K562 (cell line): ENCODE data around the gene ERFL. TPM values are rescaled to one million over a fixed set of nuclear protein-coding genes. Genes with fewer than 3 reads are reported as not detected.
A peak's percentile ranks its signal among the peaks of the same experiment; 100 is the strongest.

Experiments
- BHLHE40 ChIP-seq: IDR thresholded peaks from 2 replicates; pipeline ENCODE4 v1.6.1; 2011; ENCODE audit warnings: low read length, improper control_type of control experiment
- DDX20 ChIP-seq: fragments of 450-650 bp; IDR thresholded peaks from 2 replicates; pipeline ENCODE4 v1.6.1; 2016; ENCODE audit warnings: missing genetic modification characterization, low read depth, mild to moderate bottlenecking, missing compliant biosample characterization, moderate library complexity
- EP300 ChIP-seq: IDR thresholded peaks from 2 replicates; pipeline ENCODE4 v1.6.1; 2012; ENCODE audit warnings: low read length, improper control_type of control experiment
- EWSR1 ChIP-seq: fragments of 450-650 bp; IDR thresholded peaks from 2 replicates; pipeline ENCODE4 v1.6.1; 2018; ENCODE audit warnings: borderline replicate concordance, mild to moderate bottlenecking, low read depth, moderate library complexity; ENCODE audit not compliant: partially characterized antibody
- GABPB2 ChIP-seq: fragments of 250-450 bp; sonication (Bioruptor Pico); conservative IDR thresholded peaks from 2 replicates; pipeline ENCODE4 v1.5.1; 2021; ENCODE audit warnings: mild to moderate bottlenecking
- HDAC2 ChIP-seq: fragments of 450-650 bp; IDR thresholded peaks from 2 replicates; pipeline ENCODE4 v1.6.1; 2016; ENCODE audit warnings: mild to moderate bottlenecking
- KAT8 ChIP-seq: fragments of 450-650 bp; IDR thresholded peaks from 2 replicates; pipeline ENCODE4 v1.6.1; 2016; ENCODE audit warnings: low read depth, mild to moderate bottlenecking
- KDM4B ChIP-seq, 2 experiments: fragments of 450-650 bp in 1 of 2; sonication (generic) in 1 of 2; IDR thresholded peaks; 2 replicates each; pipeline ENCODE4 v1.6.1; 2016 to 2017; ENCODE audit warnings: borderline replicate concordance in 2 of 2, antibody characterized with exemption in 1 of 2, low read depth in 1 of 2, mild to moderate bottlenecking in 1 of 2
- L3MBTL2 ChIP-seq: fragments of 450-650 bp; IDR thresholded peaks from 2 replicates; pipeline ENCODE4 v1.6.1; 2016; ENCODE audit warnings: mild to moderate bottlenecking, moderate library complexity
- MEF2A ChIP-seq: IDR thresholded peaks from 2 replicates; pipeline ENCODE4 v1.6.1; 2011; ENCODE audit warnings: low read depth, mild to moderate bottlenecking, low read length, moderate library complexity; ENCODE audit not compliant: control insufficient read depth
- MTA1 ChIP-seq: fragments of 450-650 bp; IDR thresholded peaks from 2 replicates; pipeline ENCODE4 v1.6.1; 2017; ENCODE audit warnings: borderline replicate concordance
- MTA3 ChIP-seq: fragments of 450-650 bp; formaldehyde crosslinking; IDR thresholded peaks from 2 replicates; pipeline ENCODE4 v1.6.1; 2017; ENCODE audit warnings: mild to moderate bottlenecking, borderline replicate concordance
- MTF1 ChIP-seq: fragments of 250-450 bp; sonication (Bioruptor Pico); IDR thresholded peaks from 2 replicates; pipeline ENCODE4 v1.9.0; 2021; ENCODE audit warnings: moderate library complexity, mild to moderate bottlenecking, inconsistent platforms, borderline replicate concordance
- NCOR1 ChIP-seq: fragments of 450-650 bp; IDR thresholded peaks from 2 replicates; pipeline ENCODE4 v1.6.1; 2016; ENCODE audit warnings: mild to moderate bottlenecking, moderate library complexity
- PCBP2 ChIP-seq: fragments of 200-400 bp; formaldehyde crosslinking; IDR thresholded peaks from 2 replicates; pipeline ENCODE4 v1.6.1; 2018; ENCODE audit warnings: low read length, low read depth, mild to moderate bottlenecking, moderate library complexity; ENCODE audit not compliant: poor library complexity, severe bottlenecking
- POLR2G ChIP-seq: fragments of 200-400 bp; formaldehyde crosslinking; IDR thresholded peaks from 2 replicates; pipeline ENCODE4 v1.6.1; 2017; ENCODE audit warnings: low read depth, mild to moderate bottlenecking, antibody characterized with exemption, low read length, moderate library complexity
- PURB ChIP-seq: sonication (generic); formaldehyde crosslinking; IDR thresholded peaks from 2 replicates; pipeline ENCODE4 v1.9.0; 2021; ENCODE audit warnings: low read depth, mild to moderate bottlenecking, missing genetic modification reagents
- RAD21 ChIP-seq, 2 experiments: fragments of 250-450 bp in 1 of 2; fragments of 450-650 bp in 1 of 2; sonication (Bioruptor Pico) in 1 of 2; formaldehyde crosslinking in 1 of 2; IDR thresholded peaks in 1 of 2; conservative IDR thresholded peaks in 1 of 2; 2 replicates each; pipeline versions ENCODE4 v1.4.0 to v1.8.0; 2020 to 2022; ENCODE audit warnings: mild to moderate bottlenecking in 2 of 2, moderate library complexity in 1 of 2
- SIX5 ChIP-seq, 2 experiments: IDR thresholded peaks; 2 replicates each; pipeline ENCODE4 v1.6.1; 2011; ENCODE audit warnings: low read length in 2 of 2, borderline replicate concordance in 1 of 2, low read depth in 1 of 2, mild to moderate bottlenecking in 1 of 2, moderate library complexity in 1 of 2; ENCODE audit not compliant: insufficient read depth in 1 of 2
- STAT5A ChIP-seq: IDR thresholded peaks from 2 replicates; pipeline ENCODE4 v1.6.1; 2012; ENCODE audit warnings: low read length, inconsistent platforms, borderline replicate concordance
- TRIM28 ChIP-seq: fragments of 450-650 bp; IDR thresholded peaks from 2 replicates; pipeline ENCODE4 v1.6.1; 2017
- ZNF316 ChIP-seq: fragments of 450-650 bp; IDR thresholded peaks from 2 replicates; pipeline ENCODE4 v1.6.1; 2016
- ZNF830 ChIP-seq: fragments of 250-450 bp; sonication (Bioruptor Pico); IDR thresholded peaks from 2 replicates; pipeline ENCODE4 v1.5.0; 2021; ENCODE audit warnings: mild to moderate bottlenecking
- polyA plus RNA-seq, 8 experiments: library from polyadenylated mRNA; depleted of rRNA in 4 of 8; stranded (reverse) in 5 of 8; unstranded in 3 of 8; fragments of >200 nt; fragmentation: Nextera tagmentation in 2 of 8; fragmentation: Illumina TruSeq in 1 of 8; extraction: Ambion mirVana in 2 of 8; extraction: Trizol in 1 of 8; gene quantifications; 2 replicates each; pipeline versions ENCODE4 v1.2.1 to v1.2.3, GENCODE V29; 2011 to 2014; ENCODE audit warnings: inconsistent platforms in 1 of 8, missing spikeins in 1 of 8
- total RNA-seq, 7 experiments: library from RNA; depleted of rRNA in 6 of 7; stranded (reverse); fragments of >200 nt in 6 of 7; fragmentation: Illumina TruSeq in 2 of 7; extraction: Trizol in 2 of 7; gene quantifications; 2 replicates each; pipeline versions ENCODE4 v1.2.1 to v1.2.3, GENCODE V29; 2011 to 2021; ENCODE audit warnings: low replicate concordance in 1 of 7
- TF ChIP-seq, protein P1 (sequence below), 2 experiments: IDR thresholded peaks in 1 of 2; conservative IDR thresholded peaks in 1 of 2; 2 replicates each; pipeline ENCODE4 v1.6.1; 2016; ENCODE audit warnings: low read depth in 2 of 2, mild to moderate bottlenecking in 1 of 2, missing compliant biosample characterization in 1 of 2, missing genetic modification characterization in 1 of 2, moderate library complexity in 1 of 2
- TF ChIP-seq, protein P2 (sequence below): sonication (generic); formaldehyde crosslinking; IDR thresholded peaks from 2 replicates; pipeline ENCODE4 v1.8.1; 2023; ENCODE audit warnings: mild to moderate bottlenecking, missing genetic modification reagents

ERFL gene
- total and polyA plus RNA-seq, 9 of the 15 experiments (the other 6 are each of a cell fraction or from before 2014, with no cell fraction given) = 0.07 to 0.75 (median 0.32) TPM; not detected in 4

DNA sequence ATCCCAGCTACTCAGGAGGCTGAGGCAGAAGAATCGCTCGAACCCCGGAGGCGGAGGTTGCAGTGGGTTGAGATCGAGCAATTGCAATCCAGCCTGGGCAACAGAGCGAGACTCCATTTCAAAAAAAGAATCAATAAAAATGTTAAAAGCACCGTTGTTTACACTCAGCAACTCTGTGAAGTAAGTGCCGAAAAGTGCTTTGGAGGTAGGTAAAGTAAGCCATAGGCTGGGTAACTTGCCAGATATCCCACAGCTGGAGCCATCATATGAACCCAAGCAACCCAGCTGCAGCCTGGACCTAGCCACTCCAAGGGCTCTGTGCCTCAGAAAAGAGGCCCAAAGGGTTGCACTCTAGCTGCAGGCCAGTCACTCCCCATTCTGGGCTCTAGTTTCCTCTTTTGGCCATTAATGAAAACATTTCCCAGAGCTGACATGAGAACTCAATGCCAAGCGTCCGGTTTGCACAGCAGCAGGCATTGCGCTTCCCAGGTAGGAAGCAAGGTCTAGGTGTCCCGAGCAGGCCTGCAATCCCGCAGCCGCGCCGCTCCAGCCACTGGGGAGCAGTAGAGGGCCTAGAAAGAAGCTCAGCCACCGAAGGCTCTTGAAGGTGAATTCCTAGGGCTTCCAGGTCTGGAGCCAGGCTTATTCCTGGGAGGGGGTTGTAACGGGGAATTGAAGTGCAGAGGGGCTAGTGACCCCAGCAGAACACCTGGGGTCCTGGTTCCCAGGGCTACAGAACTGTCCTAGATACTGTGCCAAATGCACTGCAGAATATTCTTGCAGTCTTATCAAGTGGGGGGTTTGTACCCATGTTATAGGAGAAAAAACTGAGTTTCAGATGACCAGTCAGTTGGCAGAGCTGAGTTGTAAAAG is 55.2 kb downstream of the ERFL start (continued):
- TF ChIP-seq MTF1 (CRISPR knock-in tag) (no peak), MEF2A (no peak), STAT5A (no peak), PCBP2 (no peak), BHLHE40 (no peak), SIX5 (IDR thresholded peaks at IDR 0.05; ENCODE audit: borderline replicate concordance in 1 of 2, insufficient read depth in 1 of 2, low read depth in 1 of 2, low read length in 2 of 2) (no peak), DDX20 (tag) (no peak), MTA3 (no peak), EWSR1 (no peak), EP300 (no peak), L3MBTL2 (no peak), MTA1 (no peak), ZNF316 (no peak), GABPB2 (CRISPR knock-in tag) (no peak), RAD21 (CRISPR knock-in tag; conservative IDR thresholded peaks at IDR 0.05 in 1 of 2, IDR thresholded peaks at IDR 0.05 in 1 of 2) (peak; percentile 79 to 88), KDM4B (IDR thresholded peaks at IDR 0.05; ENCODE audit: borderline replicate concordance in 2 of 2, low read depth in 1 of 2) (no peak), PURB (CRISPR knock-in tag) (no peak), KAT8 (no peak), ZNF830 (CRISPR knock-in tag) (no peak), HDAC2 (no peak), NCOR1 (no peak), TRIM28 (no peak), POLR2G (peak; percentile 70)
- TF ChIP-seq, protein P1, sequence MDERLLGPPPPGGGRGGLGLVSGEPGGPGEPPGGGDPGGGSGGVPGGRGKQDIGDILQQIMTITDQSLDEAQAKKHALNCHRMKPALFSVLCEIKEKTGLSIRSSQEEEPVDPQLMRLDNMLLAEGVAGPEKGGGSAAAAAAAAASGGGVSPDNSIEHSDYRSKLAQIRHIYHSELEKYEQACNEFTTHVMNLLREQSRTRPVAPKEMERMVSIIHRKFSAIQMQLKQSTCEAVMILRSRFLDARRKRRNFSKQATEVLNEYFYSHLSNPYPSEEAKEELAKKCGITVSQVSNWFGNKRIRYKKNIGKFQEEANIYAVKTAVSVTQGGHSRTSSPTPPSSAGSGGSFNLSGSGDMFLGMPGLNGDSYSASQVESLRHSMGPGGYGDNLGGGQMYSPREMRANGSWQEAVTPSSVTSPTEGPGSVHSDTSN (CRISPR knock-in tag; IDR thresholded peaks at IDR 0.05; ENCODE audit: low read depth) = no peak
- TF ChIP-seq, protein P1 (tag; conservative IDR thresholded peaks at IDR 0.05; ENCODE audit: low read depth) = no peak
- TF ChIP-seq, protein P2, sequence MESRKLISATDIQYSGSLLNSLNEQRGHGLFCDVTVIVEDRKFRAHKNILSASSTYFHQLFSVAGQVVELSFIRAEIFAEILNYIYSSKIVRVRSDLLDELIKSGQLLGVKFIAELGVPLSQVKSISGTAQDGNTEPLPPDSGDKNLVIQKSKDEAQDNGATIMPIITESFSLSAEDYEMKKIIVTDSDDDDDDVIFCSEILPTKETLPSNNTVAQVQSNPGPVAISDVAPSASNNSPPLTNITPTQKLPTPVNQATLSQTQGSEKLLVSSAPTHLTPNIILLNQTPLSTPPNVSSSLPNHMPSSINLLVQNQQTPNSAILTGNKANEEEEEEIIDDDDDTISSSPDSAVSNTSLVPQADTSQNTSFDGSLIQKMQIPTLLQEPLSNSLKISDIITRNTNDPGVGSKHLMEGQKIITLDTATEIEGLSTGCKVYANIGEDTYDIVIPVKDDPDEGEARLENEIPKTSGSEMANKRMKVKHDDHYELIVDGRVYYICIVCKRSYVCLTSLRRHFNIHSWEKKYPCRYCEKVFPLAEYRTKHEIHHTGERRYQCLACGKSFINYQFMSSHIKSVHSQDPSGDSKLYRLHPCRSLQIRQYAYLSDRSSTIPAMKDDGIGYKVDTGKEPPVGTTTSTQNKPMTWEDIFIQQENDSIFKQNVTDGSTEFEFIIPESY (CRISPR knock-in tag) = no peak
